ENCODE data around the gene GPAM.
"Not testable (repeated sequence)": the region's sequence is repeated elsewhere in the genome, so short reads cannot be mapped to it uniquely, and the experiment has no call there.

The GPAM gene

GRCh38 chr10:112124866-112125265, 58.7 kb downstream of the GPAM start:
- no peak overlapping the region for H4K8ac ChIP-seq (ENCODE audit: low read depth, low read length)
- H2BK15ac ChIP-seq (replicated peaks; ENCODE audit: low read depth) = no peak overlapping the region
- H3K23ac ChIP-seq (ENCODE audit: low read length) = no peak overlapping the region
- no peak overlapping the region for H2BK5ac ChIP-seq (ENCODE audit: low read length)
- H2BK120ac ChIP-seq (ENCODE audit: low read depth, low read length) = no peak overlapping the region
- no peak overlapping the region for H3K56ac ChIP-seq (ENCODE audit: low read length)
- H3K4me3 ChIP-seq (ENCODE audit: low read length) = no peak overlapping the region
- H2AK5ac ChIP-seq (ENCODE audit: low read length) = no peak overlapping the region
- H3K9ac ChIP-seq (ENCODE audit: low read length) = no peak overlapping the region
- no peaks in the 10 kb centered on the region for H3K79me1 ChIP-seq (ENCODE audit: low read length)
- H3K18ac ChIP-seq (ENCODE audit: low read length) = no peak overlapping the region
- no peak overlapping the region for H3K4ac ChIP-seq (ENCODE audit: low read depth, low read length)
- no peak for DNase-seq
- no peaks in the 10 kb centered on the region for H3K27me3 ChIP-seq (ENCODE audit: insufficient read depth, low read length, poor library complexity)
- H3K4me1 ChIP-seq (ENCODE audit: control insufficient read depth, low read depth, low read length) = no peaks in the 10 kb centered on the region
- H3K79me2 ChIP-seq (ENCODE audit: control insufficient read depth, insufficient read depth, low read length) = no peaks in the 10 kb centered on the region
- no peak overlapping the region for H3K27ac ChIP-seq (ENCODE audit: low read depth, low read length)
- no peak overlapping the region for H4K5ac ChIP-seq (ENCODE audit: low read length)
- WGBS (ENCODE audit: extremely low coverage, insufficient coverage, low lambda C conversion rate) = no CpG with 5 or more reads among the region's 3 CpGs
- H3K4me2 ChIP-seq (ENCODE audit: low read length) = no peak overlapping the region
- no peaks in the 10 kb centered on the region for H3K36me3 ChIP-seq (ENCODE audit: control insufficient read depth, insufficient read depth, low read length)

GRCh38 chr10:112122827-112123226, 60.7 kb downstream of the GPAM start:
- no peak overlapping the region for H4K5ac ChIP-seq (ENCODE audit: low read length)
- no peak overlapping the region for H3K27ac ChIP-seq (ENCODE audit: low read depth, low read length)
- no peak overlapping the region for H3K9ac ChIP-seq (ENCODE audit: low read length)
- no peak overlapping the region for H2BK120ac ChIP-seq (ENCODE audit: low read depth, low read length)
- no peak overlapping the region for H3K4me3 ChIP-seq (ENCODE audit: low read length)
- H3K36me3 ChIP-seq (ENCODE audit: control insufficient read depth, insufficient read depth, low read length) = no peaks in the 10 kb centered on the region
- no peak overlapping the region for H2BK15ac ChIP-seq (replicated peaks; ENCODE audit: low read depth)
- H3K79me1 ChIP-seq (ENCODE audit: low read length) = no peaks in the 10 kb centered on the region
- H3K4me1 ChIP-seq (ENCODE audit: control insufficient read depth, low read depth, low read length) = no peaks in the 10 kb centered on the region
- H4K8ac ChIP-seq (ENCODE audit: low read depth, low read length) = no peak overlapping the region
- H3K79me2 ChIP-seq (ENCODE audit: control insufficient read depth, insufficient read depth, low read length) = no peaks in the 10 kb centered on the region
- H2AK5ac ChIP-seq (ENCODE audit: low read length) = no peak overlapping the region
- no peak overlapping the region for H3K56ac ChIP-seq (ENCODE audit: low read length)
- H3K18ac ChIP-seq (ENCODE audit: low read length) = no peak overlapping the region
- WGBS (ENCODE audit: extremely low coverage, insufficient coverage, low lambda C conversion rate) = no CpG with 5 or more reads among the region's 4 CpGs
- no peaks in the 10 kb centered on the region for H3K27me3 ChIP-seq (ENCODE audit: insufficient read depth, low read length, poor library complexity)
- no peak overlapping the region for H3K4me2 ChIP-seq (ENCODE audit: low read length)
- no peak overlapping the region for H3K4ac ChIP-seq (ENCODE audit: low read depth, low read length)
- no peak for DNase-seq
- H2BK5ac ChIP-seq (ENCODE audit: low read length) = no peak overlapping the region
- H3K23ac ChIP-seq (ENCODE audit: low read length) = no peak overlapping the region

- no peak overlapping the region for H3K4me2 ChIP-seq (ENCODE audit: low read length)
- no peak overlapping the region for H3K27ac ChIP-seq (ENCODE audit: low read depth, low read length)
- no peak overlapping the region for H3K4me3 ChIP-seq (ENCODE audit: low read length)
- H3K56ac ChIP-seq (ENCODE audit: low read length) = no peak overlapping the region
- WGBS (ENCODE audit: extremely low coverage, insufficient coverage, low lambda C conversion rate) = no CpG with 5 or more reads among the region's 4 CpGs
- H2BK15ac ChIP-seq (replicated peaks; ENCODE audit: low read depth) = no peak overlapping the region
- no peak overlapping the region for H3K23ac ChIP-seq (ENCODE audit: low read length)
- H3K18ac ChIP-seq (ENCODE audit: low read length) = no peak overlapping the region
- DNase-seq = no peak
- no peaks in the 10 kb centered on the region for H3K4me1 ChIP-seq (ENCODE audit: control insufficient read depth, low read depth, low read length)
- H2BK5ac ChIP-seq (ENCODE audit: low read length) = no peak overlapping the region
- no peak overlapping the region for H3K9ac ChIP-seq (ENCODE audit: low read length)
- H3K4ac ChIP-seq (ENCODE audit: low read depth, low read length) = no peak overlapping the region
- H3K27me3 ChIP-seq (ENCODE audit: insufficient read depth, low read length, poor library complexity) = no peaks in the 10 kb centered on the region
- no peaks in the 10 kb centered on the region for H3K79me1 ChIP-seq (ENCODE audit: low read length)
- no peak overlapping the region for H2BK120ac ChIP-seq (ENCODE audit: low read depth, low read length)
- H4K8ac ChIP-seq (ENCODE audit: low read depth, low read length) = no peak overlapping the region
- no peak overlapping the region for H4K5ac ChIP-seq (ENCODE audit: low read length)
- H2AK5ac ChIP-seq (ENCODE audit: low read length) = no peak overlapping the region
- no peaks in the 10 kb centered on the region for H3K36me3 ChIP-seq (ENCODE audit: control insufficient read depth, insufficient read depth, low read length)
- H3K79me2 ChIP-seq (ENCODE audit: control insufficient read depth, insufficient read depth, low read length) = no peaks in the 10 kb centered on the region
Measured at GRCh38 chr10:112120491-112120890, 63.1 kb downstream of the GPAM start.

- no peak overlapping the region for H3K23ac ChIP-seq (ENCODE audit: low read length)
- no peak overlapping the region for H3K9ac ChIP-seq (ENCODE audit: low read length)
- WGBS (ENCODE audit: extremely low coverage, insufficient coverage, low lambda C conversion rate) = no CpG with 5 or more reads among the region's 12 CpGs
- no peaks in the 10 kb centered on the region for H3K79me2 ChIP-seq (ENCODE audit: control insufficient read depth, insufficient read depth, low read length)
- H3K4ac ChIP-seq (ENCODE audit: low read depth, low read length) = no peak overlapping the region
- H2BK5ac ChIP-seq (ENCODE audit: low read length) = no peak overlapping the region
- no peaks in the 10 kb centered on the region for H3K4me1 ChIP-seq (ENCODE audit: control insufficient read depth, low read depth, low read length)
- H2BK15ac ChIP-seq (replicated peaks; ENCODE audit: low read depth) = no peak overlapping the region
- H3K36me3 ChIP-seq (ENCODE audit: control insufficient read depth, insufficient read depth, low read length) = no peaks in the 10 kb centered on the region
- H2AK5ac ChIP-seq (ENCODE audit: low read length) = no peak overlapping the region
- no peak overlapping the region for H3K27ac ChIP-seq (ENCODE audit: low read depth, low read length)
- no peaks in the 10 kb centered on the region for H3K27me3 ChIP-seq (ENCODE audit: insufficient read depth, low read length, poor library complexity)
- no peak overlapping the region for H3K18ac ChIP-seq (ENCODE audit: low read length)
- H3K4me3 ChIP-seq (ENCODE audit: low read length) = no peak overlapping the region
- no peak overlapping the region for H4K8ac ChIP-seq (ENCODE audit: low read depth, low read length)
- H4K5ac ChIP-seq (ENCODE audit: low read length) = no peak overlapping the region
- no peaks in the 10 kb centered on the region for H3K79me1 ChIP-seq (ENCODE audit: low read length)
- H3K4me2 ChIP-seq (ENCODE audit: low read length) = no peak overlapping the region
- H2BK120ac ChIP-seq (ENCODE audit: low read depth, low read length) = no peak overlapping the region
- DNase-seq = peak; percentile 72
- no peak overlapping the region for H3K56ac ChIP-seq (ENCODE audit: low read length)
Measured at GRCh38 chr10:112115781-112116385, 67.7 kb downstream of the GPAM start.

- not testable (repeated sequence) for H3K4me1 ChIP-seq (ENCODE audit: control insufficient read depth, low read depth, low read length); H2AK5ac ChIP-seq (ENCODE audit: low read length); H3K79me1 ChIP-seq (ENCODE audit: low read length); H2BK120ac ChIP-seq (ENCODE audit: low read depth, low read length); H3K23ac ChIP-seq (ENCODE audit: low read length); H3K9ac ChIP-seq (ENCODE audit: low read length); H2BK15ac ChIP-seq (replicated peaks; ENCODE audit: low read depth); H2BK5ac ChIP-seq (ENCODE audit: low read length); H3K56ac ChIP-seq (ENCODE audit: low read length); H3K4ac ChIP-seq (ENCODE audit: low read depth, low read length); H3K4me2 ChIP-seq (ENCODE audit: low read length); H3K36me3 ChIP-seq (ENCODE audit: control insufficient read depth, insufficient read depth, low read length); H3K18ac ChIP-seq (ENCODE audit: low read length); DNase-seq; H3K79me2 ChIP-seq (ENCODE audit: control insufficient read depth, insufficient read depth, low read length); H3K27me3 ChIP-seq (ENCODE audit: insufficient read depth, low read length, poor library complexity); H3K27ac ChIP-seq (ENCODE audit: low read depth, low read length); H4K8ac ChIP-seq (ENCODE audit: low read depth, low read length); H3K4me3 ChIP-seq (ENCODE audit: low read length); H4K5ac ChIP-seq (ENCODE audit: low read length)
- no CpG with 5 or more reads among the region's 2 CpGs for WGBS (ENCODE audit: extremely low coverage, insufficient coverage, low lambda C conversion rate)
Measured at GRCh38 chr10:112109779-112110178, 73.8 kb downstream of the GPAM start.

All from mesendoderm (in vitro differentiated cells).